Lower leg skin (tissue), 3 donors: ENCODE measurements around the gene NKAIN4.

Source experiments
- POLR2A ChIP-seq, 2 donors: fragments of 450-650 bp; IDR thresholded peaks; one replicate each; pipeline ENCODE4 v1.6.1; 2016 to 2017; ENCODE audit warnings: antibody characterized with exemption in 2 of 2, mild to moderate bottlenecking in 1 of 2, moderate library complexity in 1 of 2
- TF ChIP-seq, protein P1 (sequence below), 3 donors: fragments of 450-650 bp; IDR thresholded peaks; one replicate each; pipeline ENCODE4 v1.5.1; 2016; ENCODE audit warnings: antibody characterized with exemption in 3 of 3, mild to moderate bottlenecking in 3 of 3, moderate library complexity in 2 of 3

- TF ChIP-seq, protein P1, sequence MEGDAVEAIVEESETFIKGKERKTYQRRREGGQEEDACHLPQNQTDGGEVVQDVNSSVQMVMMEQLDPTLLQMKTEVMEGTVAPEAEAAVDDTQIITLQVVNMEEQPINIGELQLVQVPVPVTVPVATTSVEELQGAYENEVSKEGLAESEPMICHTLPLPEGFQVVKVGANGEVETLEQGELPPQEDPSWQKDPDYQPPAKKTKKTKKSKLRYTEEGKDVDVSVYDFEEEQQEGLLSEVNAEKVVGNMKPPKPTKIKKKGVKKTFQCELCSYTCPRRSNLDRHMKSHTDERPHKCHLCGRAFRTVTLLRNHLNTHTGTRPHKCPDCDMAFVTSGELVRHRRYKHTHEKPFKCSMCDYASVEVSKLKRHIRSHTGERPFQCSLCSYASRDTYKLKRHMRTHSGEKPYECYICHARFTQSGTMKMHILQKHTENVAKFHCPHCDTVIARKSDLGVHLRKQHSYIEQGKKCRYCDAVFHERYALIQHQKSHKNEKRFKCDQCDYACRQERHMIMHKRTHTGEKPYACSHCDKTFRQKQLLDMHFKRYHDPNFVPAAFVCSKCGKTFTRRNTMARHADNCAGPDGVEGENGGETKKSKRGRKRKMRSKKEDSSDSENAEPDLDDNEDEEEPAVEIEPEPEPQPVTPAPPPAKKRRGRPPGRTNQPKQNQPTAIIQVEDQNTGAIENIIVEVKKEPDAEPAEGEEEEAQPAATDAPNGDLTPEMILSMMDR (IDR thresholded peaks at IDR 0.05) = no peak
- no peak for TF ChIP-seq POLR2A (IDR thresholded peaks at IDR 0.05)
These were observed 29.8 kb upstream of the NKAIN4 start for GRCh38 chr20:63284083-63284440.
